K562 (cell line): ENCODE results near the gene STYX. TPM values are rescaled to one million over a fixed set of nuclear protein-coding genes. Genes with fewer than 3 reads are reported as not detected.

Source experiments
- BRD9 ChIP-seq: fragments of 450-650 bp; IDR thresholded peaks from 2 replicates; pipeline ENCODE4 v1.6.1; 2018; ENCODE audit warnings: low read depth; ENCODE audit not compliant: partially characterized antibody
- CBX3 ChIP-seq, 2 experiments: IDR thresholded peaks; 1 replicate in 1 of 2; 2 replicates in 1 of 2; pipeline ENCODE4 v1.6.1; 2012; ENCODE audit warnings: inconsistent platforms in 2 of 2, low read length in 2 of 2, borderline replicate concordance in 1 of 2, control low read depth in 1 of 2
- CHCHD3 ChIP-seq: fragments of 250-450 bp; sonication (Bioruptor Pico); IDR thresholded peaks from 2 replicates; pipeline ENCODE4 v2.1.2; 2022; ENCODE audit warnings: mild to moderate bottlenecking
- GABPA ChIP-seq: fragments of 200-800 bp; sonication (Bioruptor generic); conservative IDR thresholded peaks from 2 replicates; pipeline ENCODE4 v1.6.1; 2016; ENCODE audit warnings: low read depth, missing genetic modification characterization, missing compliant biosample characterization
- HDAC3 ChIP-seq: fragments of 450-650 bp; IDR thresholded peaks from 2 replicates; pipeline ENCODE4 v1.6.1; 2018; ENCODE audit warnings: borderline replicate concordance, mild to moderate bottlenecking, moderate library complexity; ENCODE audit not compliant: partially characterized antibody
- NR2C2 ChIP-seq, 2 experiments: fragments of 200-800 bp in 1 of 2; sonication (Bioruptor generic) in 1 of 2; sonication (generic) in 1 of 2; formaldehyde crosslinking in 1 of 2; IDR thresholded peaks; 2 replicates each; pipeline versions ENCODE4 v1.6.1 to v1.8.0; 2016 to 2022; ENCODE audit warnings: mild to moderate bottlenecking in 1 of 2, missing compliant biosample characterization in 1 of 2, missing genetic modification characterization in 1 of 2, missing genetic modification reagents in 1 of 2
- POLR2AphosphoS5 ChIP-seq: IDR thresholded peaks from 2 replicates; pipeline ENCODE4 v1.6.1; 2011; ENCODE audit warnings: mild to moderate bottlenecking, low read depth, low read length, moderate library complexity; ENCODE audit not compliant: control insufficient read depth, insufficient read depth
- RBM14 ChIP-seq: fragments of 200-400 bp; formaldehyde crosslinking; IDR thresholded peaks from 2 replicates; pipeline ENCODE4 v1.6.1; 2018; ENCODE audit warnings: low read depth, mild to moderate bottlenecking, low read length, moderate library complexity, borderline replicate concordance; ENCODE audit not compliant: insufficient read depth
- SIN3B ChIP-seq: fragments of 450-650 bp; IDR thresholded peaks from 2 replicates; pipeline ENCODE4 v1.6.1; 2017; ENCODE audit warnings: low read depth, mild to moderate bottlenecking, moderate library complexity
- SMARCC2 ChIP-seq: fragments of 450-650 bp; IDR thresholded peaks from 2 replicates; pipeline ENCODE4 v1.6.1; 2017; ENCODE audit warnings: antibody characterized with exemption, moderate library complexity, mild to moderate bottlenecking, low read depth
- SRF ChIP-seq, 2 experiments: fragments of 250-450, 450-650 bp in 1 of 2; sonication (Bioruptor Pico) in 1 of 2; sonication (generic) in 1 of 2; formaldehyde crosslinking; IDR thresholded peaks; 2 replicates each; pipeline versions ENCODE4 v1.5.0 to v1.5.1; 2020 to 2022; ENCODE audit warnings: mild to moderate bottlenecking in 1 of 2, missing genetic modification reagents in 1 of 2
- SRSF7 ChIP-seq: fragments of 200-400 bp; formaldehyde crosslinking; optimal IDR thresholded peaks from 2 replicates; pipeline ENCODE3; 2017; ENCODE audit warnings: mild to moderate bottlenecking, low read depth, low read length
- TARDBP ChIP-seq: fragments of 450-650 bp; IDR thresholded peaks from 2 replicates; pipeline ENCODE4 v1.6.1; 2016
- TGIF2 ChIP-seq: sonication (generic); formaldehyde crosslinking; IDR thresholded peaks from 2 replicates; pipeline ENCODE4 v1.8.1; 2022; ENCODE audit warnings: mild to moderate bottlenecking, missing genetic modification reagents, moderate library complexity
- XRCC3 ChIP-seq: fragments of 450-650 bp; IDR thresholded peaks from 2 replicates; pipeline ENCODE4 v1.6.1; 2017; ENCODE audit warnings: mild to moderate bottlenecking, moderate library complexity
- ZBTB7A ChIP-seq: IDR thresholded peaks from 2 replicates; pipeline ENCODE4 v1.6.1; 2011; ENCODE audit warnings: low read depth, mild to moderate bottlenecking, low read length, moderate library complexity, borderline replicate concordance; ENCODE audit not compliant: control insufficient read depth
- ZFPM2 ChIP-seq: fragments of 250-450 bp; sonication (Bioruptor Pico); IDR thresholded peaks from 2 replicates; pipeline ENCODE4 v1.5.1; 2022; ENCODE audit warnings: mild to moderate bottlenecking
- ZNF133 ChIP-seq: fragments of 250-450 bp; sonication (Bioruptor Pico); IDR thresholded peaks from 2 replicates; pipeline ENCODE4 v1.4.0; 2020; ENCODE audit warnings: mild to moderate bottlenecking
- ZNF165 ChIP-seq: fragments of 250-450 bp; sonication (Bioruptor Pico); IDR thresholded peaks from 2 replicates; pipeline ENCODE4 v1.4.0; 2020; ENCODE audit warnings: borderline replicate concordance
- ZNF212 ChIP-seq: fragments of 450-650 bp; formaldehyde crosslinking; IDR thresholded peaks from 2 replicates; pipeline ENCODE4 v1.4.0; 2020; ENCODE audit warnings: mild to moderate bottlenecking
- ZNF41 ChIP-seq: fragments of 250-450 bp; sonication (Bioruptor Pico); conservative IDR thresholded peaks from 2 replicates; pipeline ENCODE4 v1.4.0; 2020; ENCODE audit warnings: mild to moderate bottlenecking
- ZNF592 ChIP-seq: fragments of 450-650 bp; IDR thresholded peaks from 2 replicates; pipeline ENCODE4 v1.6.1; 2017; ENCODE audit warnings: antibody characterized with exemption, mild to moderate bottlenecking
- ZNF766 ChIP-seq: fragments of 200-800 bp; sonication (Bioruptor generic); conservative IDR thresholded peaks from 2 replicates; pipeline ENCODE4 v1.6.1; 2016; ENCODE audit warnings: missing genetic modification characterization, missing compliant biosample characterization
- polyA plus RNA-seq, 8 experiments: library from polyadenylated mRNA; depleted of rRNA in 4 of 8; stranded (reverse) in 5 of 8; unstranded in 3 of 8; fragments of >200 nt; fragmentation: Nextera tagmentation in 2 of 8; fragmentation: Illumina TruSeq in 1 of 8; extraction: Ambion mirVana in 2 of 8; extraction: Trizol in 1 of 8; gene quantifications; 2 replicates each; pipeline versions ENCODE4 v1.2.1 to v1.2.3, GENCODE V29; 2011 to 2014; ENCODE audit warnings: inconsistent platforms in 1 of 8, missing spikeins in 1 of 8
- total RNA-seq, 7 experiments: library from RNA; depleted of rRNA in 6 of 7; stranded (reverse); fragments of >200 nt in 6 of 7; fragmentation: Illumina TruSeq in 2 of 7; extraction: Trizol in 2 of 7; gene quantifications; 2 replicates each; pipeline versions ENCODE4 v1.2.1 to v1.2.3, GENCODE V29; 2011 to 2021; ENCODE audit warnings: low replicate concordance in 1 of 7

Gene STYX
- total and polyA plus RNA-seq, 9 of the 15 experiments (the other 6 are each of a cell fraction or from before 2014, with no cell fraction given) = 5.0 to 15.4 (median 10.6) TPM

GRCh38 chr14:52706724-52707706 lies 23.0 kb upstream of the STYX start, which contains the start of gene PSMC6 (continued):
- TF ChIP-seq SRSF7 (no peak), ZBTB7A (no peak), ZNF766 (peak; percentile 61; the same call in 1 of the 2 replicates), CBX3 (IDR thresholded peaks at IDR 0.05; ENCODE audit: borderline replicate concordance in 1 of 2, low read length in 2 of 2) (no peak), ZNF212 (CRISPR knock-in tag) (no peak), ZNF41 (CRISPR knock-in tag) (no peak), ZNF165 (CRISPR knock-in tag) (no peak), BRD9 (peak; percentile 25), POLR2AphosphoS5 (peak; percentile 94), XRCC3 (no peak), ZFPM2 (CRISPR knock-in tag) (no peak), TGIF2 (CRISPR knock-in tag) (no peak), ZNF133 (no peak), SRF (CRISPR knock-in tag; IDR thresholded peaks at IDR 0.05) (no peak), HDAC3 (no peak), SMARCC2 (no peak), RBM14 (no peak), SIN3B (0 out of 2 replicates have a peak, but pooled peaks have one; percentile 26), NR2C2 (CRISPR knock-in tag; IDR thresholded peaks at IDR 0.05) (no peak), NR2C2 (tag; IDR thresholded peaks at IDR 0.05) (peak; percentile 83), CHCHD3 (no peak), ZNF592 (no peak), TARDBP (no peak), GABPA (tag) (peak; percentile 91)
